DMS53 treated with DMSO at 0.1 percent for 48 hours (cell line): ENCODE data around the gene IL21R.

ENCODE experiments used
- DNase-seq: peaks from one replicate; lab custom pipeline; 2025; ENCODE audit not compliant: unreplicated experiment; lab: John Stamatoyannopoulos, UW

Gene IL21R

GRCh38 chr16:27482397-27483087, 80.6 kb downstream of the IL21R start:
- no peak for DNase-seq

GRCh38 chr16:27483088-27483437, 81.1 kb downstream of the IL21R start:
- DNase-seq, result no peak

GRCh38 chr16:27483624-27484023, 81.7 kb downstream of the IL21R start:
- DNase-seq, result no peak

- DNase-seq, result no peak
Measured at GRCh38 chr16:27485126-27485525, 83.2 kb downstream of the IL21R start.

- no peak for DNase-seq
Measured at GRCh38 chr16:27485811-27486210, 83.8 kb downstream of the IL21R start.

GRCh38 chr16:27486344-27486743, 84.4 kb downstream of the IL21R start:
- DNase-seq, result no peak

- DNase-seq, result no peak
Measured at GRCh38 chr16:27486760-27487159, 84.8 kb downstream of the IL21R start.

- DNase-seq, result no peak
Measured at GRCh38 chr16:27489421-27489820, 87.4 kb downstream of the IL21R start.

GRCh38 chr16:27489906-27490305, 87.9 kb downstream of the IL21R start:
- no peak for DNase-seq

- DNase-seq, result no peak
Measured at GRCh38 chr16:27491894-27492587, 90.1 kb downstream of the IL21R start.

GRCh38 chr16:27492588-27492979, 90.6 kb downstream of the IL21R start:
- DNase-seq, result no peak

GRCh38 chr16:27495191-27495590, 93.2 kb downstream of the IL21R start:
- DNase-seq, result no peak

- no peak for DNase-seq
Measured at GRCh38 chr16:27498031-27498825, 96.3 kb downstream of the IL21R start.

- no peak for DNase-seq
Measured at GRCh38 chr16:27498916-27499658, 97.1 kb downstream of the IL21R start.

- DNase-seq, result no peak
Measured at GRCh38 chr16:27499659-27500055, 97.7 kb downstream of the IL21R start.

GRCh38 chr16:27500801-27501200, 98.8 kb downstream of the IL21R start:
- DNase-seq, result no peak
